CD14-positive monocyte (primary cell): ENCODE data around the gene BCAP29. TPM values are rescaled to one million over a fixed set of nuclear protein-coding genes. Genes with fewer than 3 reads are reported as not detected.

Experiments
- DNase-seq, 3 donors: peaks; one replicate each; pipeline ENCODE4 v3.0.0-alpha.2; 2011 to 2022
- H2AFZ ChIP-seq: 2 replicates; pipeline ENCODE4 v1.6.0; 2012; ENCODE audit warnings: mild to moderate bottlenecking, low read depth, low read length, inconsistent platforms; ENCODE audit not compliant: insufficient read depth, poor library complexity, severe bottlenecking
- H3K27ac ChIP-seq, 2 donors: 1 replicate in 1 of 2; 2 replicates in 1 of 2; pipeline ENCODE4 v1.5.1; 2012 to 2013; ENCODE audit warnings: low read length in 2 of 2, control low read depth in 1 of 2, inconsistent platforms in 1 of 2, low read depth in 1 of 2, mild to moderate bottlenecking in 1 of 2
- H3K27me3 ChIP-seq, 2 donors: one replicate each; pipeline versions ENCODE4 v1.6.0 to v1.6.1; 2011 to 2013; ENCODE audit warnings: low read length in 2 of 2; ENCODE audit not compliant: control insufficient read depth in 2 of 2, insufficient read depth in 2 of 2
- H3K36me3 ChIP-seq, 2 donors: replicated peaks in 1 of 2; 1 replicate in 1 of 2; 2 replicates in 1 of 2; pipeline versions ENCODE4 v1.5.1 to v1.6.1; 2012 to 2013; ENCODE audit warnings: low read length in 2 of 2, control low read depth in 1 of 2, inconsistent platforms in 1 of 2, mild to moderate bottlenecking in 1 of 2; ENCODE audit not compliant: insufficient read depth in 2 of 2, control insufficient read depth in 1 of 2
- H3K4me1 ChIP-seq, 2 donors: 1 replicate in 1 of 2; 2 replicates in 1 of 2; pipeline versions ENCODE4 v1.5.1 to v1.6.1; 2012 to 2013; ENCODE audit warnings: low read length in 2 of 2, control low read depth in 1 of 2, inconsistent platforms in 1 of 2, mild to moderate bottlenecking in 1 of 2, moderate library complexity in 1 of 2; ENCODE audit not compliant: insufficient read depth in 2 of 2, control insufficient read depth in 1 of 2
- H3K4me2 ChIP-seq: replicated peaks from 2 replicates; pipeline ENCODE3; 2012; ENCODE audit warnings: low read length, moderate library complexity, mild to moderate bottlenecking; ENCODE audit not compliant: poor library complexity, severe bottlenecking; ENCODE audit errors: extremely low read depth
- H3K4me3 ChIP-seq, 3 experiments: fragments of 200-600 bp in 1 of 3; sonication (generic) in 1 of 3; replicated peaks in 1 of 3; 1 replicate in 2 of 3; 2 replicates in 1 of 3; pipeline ENCODE4 v1.5.1; 2011 to 2013; ENCODE audit warnings: low read length in 3 of 3, mild to moderate bottlenecking in 3 of 3, control low read depth in 2 of 3, low read depth in 2 of 3, inconsistent platforms in 1 of 3, moderate library complexity in 1 of 3
- H3K79me2 ChIP-seq: 2 replicates; pipeline ENCODE4 v1.6.0; 2012; ENCODE audit warnings: mild to moderate bottlenecking, control low read depth, inconsistent platforms, low read length, moderate library complexity; ENCODE audit not compliant: insufficient read depth
- H3K9ac ChIP-seq: 2 replicates; pipeline ENCODE4 v1.6.0; 2017; ENCODE audit warnings: low read length, mild to moderate bottlenecking; ENCODE audit not compliant: insufficient read depth, poor library complexity, severe bottlenecking
- H3K9me3 ChIP-seq, 2 donors: replicated peaks in 1 of 2; 1 replicate in 1 of 2; 2 replicates in 1 of 2; pipeline versions ENCODE4 v1.5.1 to v1.6.1; 2012 to 2013; ENCODE audit warnings: low read length in 2 of 2, control low read depth in 1 of 2; ENCODE audit not compliant: control insufficient read depth in 1 of 2, insufficient read depth in 1 of 2
- H4K20me1 ChIP-seq: 2 replicates; pipeline ENCODE4 v1.6.0; 2012; ENCODE audit warnings: mild to moderate bottlenecking, low read length, control low read depth, moderate library complexity; ENCODE audit not compliant: insufficient read depth
- H3K27ac Mint-ChIP-seq, 7 donors: one replicate each; pipeline ENCODE4 v1.8.0; 2020; ENCODE audit warnings: mild to moderate bottlenecking in 7 of 7, mixed read lengths in 7 of 7, moderate library complexity in 6 of 7, inconsistent platforms in 2 of 7
- H3K27me3 Mint-ChIP-seq, 3 donors: one replicate each; pipeline ENCODE4 v1.8.0; 2021 to 2022; ENCODE audit warnings: low read depth in 3 of 3, mild to moderate bottlenecking in 3 of 3, mixed read lengths in 3 of 3, moderate library complexity in 3 of 3, inconsistent platforms in 1 of 3
- H3K36me3 Mint-ChIP-seq, 2 donors: one replicate each; pipeline ENCODE4 v1.8.0; 2020; ENCODE audit warnings: mixed read lengths in 2 of 2, inconsistent platforms in 1 of 2, mild to moderate bottlenecking in 1 of 2
- H3K4me1 Mint-ChIP-seq: one replicate; pipeline ENCODE4 v1.8.0; 2020; ENCODE audit warnings: mild to moderate bottlenecking, mixed read lengths
- H3K4me3 Mint-ChIP-seq, 2 donors: one replicate each; pipeline ENCODE4 v1.8.0; 2020; ENCODE audit warnings: mild to moderate bottlenecking in 2 of 2, mixed read lengths in 2 of 2, moderate library complexity in 1 of 2
- H3K9me3 Mint-ChIP-seq, 7 donors: one replicate each; pipeline ENCODE4 v1.8.0; 2020 to 2022; ENCODE audit warnings: mixed read lengths in 7 of 7, mild to moderate bottlenecking in 6 of 7, moderate library complexity in 6 of 7, inconsistent platforms in 2 of 7
- CTCF ChIP-seq: fragments of 200-600 bp; IDR thresholded peaks from one replicate; pipeline ENCODE4 v1.8.0; 2022; ENCODE audit warnings: antibody characterized with exemption, mild to moderate bottlenecking
- WGBS: methylation state at CpG from one replicate; pipeline ENCODE4 v1.1.5; 2013; ENCODE audit warnings: missing lambda C conversion rate; ENCODE audit not compliant: insufficient coverage; 5-methylcytosine and 5-hydroxymethylcytosine counted together
- intact Hi-C, 2 donors: fragments of 100-400 bp; cut with micrococcal nuclease; formaldehyde crosslinking; loops; one replicate each; pipeline versions ENCODE4 v1.15.0 to v1.15.1; 2023
- polyA plus RNA-seq, 3 donors: library from polyadenylated mRNA; depleted of rRNA in 1 of 3; unstranded in 2 of 3; stranded (reverse) in 1 of 3; fragments of 300-500 nt in 2 of 3; fragments of >200 nt in 1 of 3; fragmentation: Illumina TruSeq in 2 of 3; gene quantifications; 1 replicate in 2 of 3; 2 replicates in 1 of 3; pipeline ENCODE4 v1.2.3, GENCODE V29; 2012 to 2021

The BCAP29 gene
- polyA plus RNA-seq, 3 donors: 35.2 to 76.0 (median 58.8) TPM

GRCh38 chr7:107666790-107667189 is 86.7 kb downstream of the BCAP29 start:
- H3K27me3 Mint-ChIP-seq: peaks cover 21 to 33% (median 27%) of the 10 kb centered on the region in 3 donors
- Histone ChIP-seq H3K79me2 (no peaks in the 10 kb centered on the region), H3K9ac (no peak overlapping the region), H2AFZ (no peak overlapping the region), H3K4me1 (peaks cover under 1 to 2% of the 10 kb centered on the region in 2 donors), H3K36me3 (no peaks in the 10 kb centered on the region), H3K9me3 (peaks cover 0 to 10% of the 10 kb centered on the region in 2 donors), H3K4me2 (no peak overlapping the region), H4K20me1 (no peaks in the 10 kb centered on the region), H3K27ac (no peak overlapping the region), H3K4me3 (no peak overlapping the region), H3K27me3 (peaks cover 18 to 20% of the 10 kb centered on the region in 2 donors)
- no CpG with 5 or more reads among the region's 1 CpG for WGBS
- intact Hi-C loops: no loop called here
- peaks cover 0 to 2% of the 10 kb centered on the region in 2 donors for H3K36me3 Mint-ChIP-seq
- peaks cover 0 to 5% (median 0%) of the 10 kb centered on the region in 7 donors for H3K9me3 Mint-ChIP-seq
- no peak overlapping the region for H3K4me3 Mint-ChIP-seq
- no peak overlapping the region for H3K27ac Mint-ChIP-seq
- no peak for DNase-seq
- no peak for TF ChIP-seq CTCF
- peaks cover 2% of the 10 kb centered on the region for H3K4me1 Mint-ChIP-seq

DNA sequence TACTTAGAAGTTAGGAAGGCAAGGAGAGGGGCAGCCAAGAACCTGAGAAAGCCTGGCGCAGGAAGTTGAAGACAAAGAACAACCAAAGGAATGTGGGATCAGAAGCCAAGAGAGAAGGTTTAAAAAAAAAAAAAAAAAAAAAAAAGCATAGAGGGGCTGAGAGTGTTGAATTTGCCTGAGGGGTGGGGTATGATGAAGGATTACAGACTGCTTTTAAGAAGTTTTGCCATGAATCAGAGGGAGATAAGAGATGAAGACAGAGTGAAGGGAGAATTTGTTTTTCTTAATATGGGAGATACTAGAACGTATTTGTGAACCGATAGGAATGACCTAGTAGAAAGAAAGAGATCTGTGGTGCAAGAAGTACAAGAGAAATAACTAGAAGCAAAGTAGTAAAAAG is 87.3 kb downstream of the BCAP29 start:
- Histone ChIP-seq H4K20me1 (no peaks in the 10 kb centered on the region), H3K79me2 (no peaks in the 10 kb centered on the region), H3K9ac (no peak overlapping the region), H3K27me3 (peaks cover 12 to 15% of the 10 kb centered on the region in 2 donors), H3K36me3 (no peaks in the 10 kb centered on the region), H3K9me3 (peaks cover 0 to 6% of the 10 kb centered on the region in 2 donors), H3K4me1 (no peaks in the 10 kb centered on the region), H3K4me3 (no peak overlapping the region), H3K4me2 (no peak overlapping the region), H2AFZ (no peak overlapping the region), H3K27ac (no peak overlapping the region)
- H3K4me1 Mint-ChIP-seq: no peaks in the 10 kb centered on the region
- no peak for DNase-seq
- H3K9me3 Mint-ChIP-seq: peaks cover 0 to 1% (median 0%) of the 10 kb centered on the region in 7 donors
- TF ChIP-seq CTCF: no peak
- WGBS: 100% methylated on average over 3 of the region's 3 CpGs
- no peak overlapping the region for H3K27ac Mint-ChIP-seq
- H3K36me3 Mint-ChIP-seq: peaks cover 0 to under 1% of the 10 kb centered on the region in 2 donors
- intact Hi-C loops: no loop called here
- no peak overlapping the region for H3K4me3 Mint-ChIP-seq
- H3K27me3 Mint-ChIP-seq: peaks cover 15 to 28% (median 22%) of the 10 kb centered on the region in 3 donors
